Coronary artery (tissue), 2 donors: ENCODE measurements around the gene NRIP1.

Experiments
- DNase-seq: peaks from one replicate; pipeline ENCODE4 v3.0.0-alpha.2; 2017; ENCODE audit warnings: low spot score
- H3K27ac ChIP-seq, 2 donors: fragments of 200-600 bp; sonication (generic); one replicate each; pipeline ENCODE4 v1.5.1; 2016 to 2019
- H3K4me3 ChIP-seq: fragments of 200-600 bp; sonication (generic); 2 replicates; pipeline ENCODE4 v1.5.1; 2016; ENCODE audit warnings: mild to moderate bottlenecking, moderate library complexity
- CTCF ChIP-seq: fragments of 200-600 bp; sonication (generic); IDR thresholded peaks from one replicate; pipeline ENCODE4 v1.5.1; 2019; ENCODE audit warnings: antibody characterized with exemption

Gene NRIP1

DNA sequence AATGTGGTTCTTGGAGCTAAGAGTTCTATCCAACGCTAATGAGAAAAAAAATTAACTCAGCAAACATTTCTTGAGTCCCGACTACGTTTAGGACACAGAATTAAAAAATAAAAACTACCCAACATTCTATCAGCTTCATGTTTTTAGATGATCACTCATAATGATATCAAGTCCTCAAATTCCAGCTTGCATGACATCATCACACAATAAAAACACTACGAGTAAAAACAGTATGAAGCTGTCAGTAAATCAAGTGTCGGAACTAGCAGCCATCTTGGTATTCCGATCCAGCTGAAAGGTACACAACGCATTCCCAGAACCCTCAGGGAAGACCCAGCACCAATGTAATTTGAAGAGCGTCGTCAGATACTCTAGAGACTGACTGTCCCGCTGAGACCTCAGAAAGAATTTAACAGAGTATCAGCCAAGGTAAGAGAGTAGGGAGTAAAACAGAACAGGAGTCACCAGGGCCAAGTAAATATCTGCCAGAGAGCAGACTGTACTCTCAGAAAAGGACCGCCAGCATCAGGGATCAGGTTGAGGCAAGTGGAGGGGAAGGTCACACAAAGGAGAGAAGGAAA is 57.0 kb downstream of the NRIP1 start:
- TF ChIP-seq CTCF = no peak
- no peak for DNase-seq
- Histone ChIP-seq H3K4me3 (no peak overlapping the region), H3K27ac (no peak overlapping the region)

- DNase-seq = no peak
- no peak overlapping the region for H3K4me3 ChIP-seq
- TF ChIP-seq CTCF = no peak
- no peak overlapping the region for H3K27ac ChIP-seq
These were observed 58.1 kb downstream of the NRIP1 start for GRCh38 chr21:15006594-15007230.

- no peak overlapping the region for H3K27ac ChIP-seq
- no peak for TF ChIP-seq CTCF
- H3K4me3 ChIP-seq = no peak overlapping the region
- no peak for DNase-seq
These were observed 59.4 kb downstream of the NRIP1 start for GRCh38 chr21:15005391-15005790.

DNA sequence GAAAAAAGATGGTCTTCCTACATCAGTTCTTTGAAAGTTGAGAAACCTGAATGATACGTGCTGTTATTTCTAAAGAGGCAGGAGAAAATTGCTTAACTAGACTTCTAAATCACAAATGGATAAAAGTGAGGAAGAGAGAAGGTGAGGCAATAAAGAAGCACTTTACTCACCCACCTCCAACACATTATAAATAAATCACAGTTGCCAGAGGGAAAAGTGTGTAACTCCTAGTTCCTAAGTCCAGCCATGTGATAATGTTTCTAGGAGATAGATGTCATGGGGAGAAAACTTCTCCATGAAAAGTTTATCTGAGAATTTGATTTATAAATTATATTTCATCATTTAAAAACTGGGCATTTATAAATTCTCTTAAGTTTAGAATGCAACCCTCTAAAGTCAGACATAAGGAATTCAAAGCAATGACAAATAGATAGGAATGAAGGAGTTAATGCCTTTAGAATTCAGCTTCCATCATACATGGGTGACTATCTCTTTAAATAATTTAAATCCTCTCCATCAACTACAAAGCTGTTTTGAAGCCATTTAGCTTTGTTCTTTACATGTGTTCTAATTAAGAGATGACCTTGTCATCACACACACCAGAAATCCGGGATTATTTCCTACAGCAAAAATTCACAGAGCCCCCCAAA is 60.0 kb downstream of the NRIP1 start:
- DNase-seq = no peak
- no peak for TF ChIP-seq CTCF
- Histone ChIP-seq H3K27ac (no peak overlapping the region), H3K4me3 (no peak overlapping the region)

GRCh38 chr21:15003463-15004135 is 61.2 kb downstream of the NRIP1 start:
- no peak for TF ChIP-seq CTCF
- no peak for DNase-seq
- H3K27ac ChIP-seq = no peak overlapping the region
- no peak overlapping the region for H3K4me3 ChIP-seq

GRCh38 chr21:15001857-15002606 is 62.8 kb downstream of the NRIP1 start:
- DNase-seq = no peak
- Histone ChIP-seq H3K27ac (no peak overlapping the region), H3K4me3 (no peak overlapping the region)
- no peak for TF ChIP-seq CTCF
